ENCODE measurements around the gene HARS1.
"Not testable (repeated sequence)": the region's sequence is repeated elsewhere in the genome, so short reads cannot be mapped to it uniquely, and the experiment has no call there.

- TF ChIP-seq, protein P1, sequence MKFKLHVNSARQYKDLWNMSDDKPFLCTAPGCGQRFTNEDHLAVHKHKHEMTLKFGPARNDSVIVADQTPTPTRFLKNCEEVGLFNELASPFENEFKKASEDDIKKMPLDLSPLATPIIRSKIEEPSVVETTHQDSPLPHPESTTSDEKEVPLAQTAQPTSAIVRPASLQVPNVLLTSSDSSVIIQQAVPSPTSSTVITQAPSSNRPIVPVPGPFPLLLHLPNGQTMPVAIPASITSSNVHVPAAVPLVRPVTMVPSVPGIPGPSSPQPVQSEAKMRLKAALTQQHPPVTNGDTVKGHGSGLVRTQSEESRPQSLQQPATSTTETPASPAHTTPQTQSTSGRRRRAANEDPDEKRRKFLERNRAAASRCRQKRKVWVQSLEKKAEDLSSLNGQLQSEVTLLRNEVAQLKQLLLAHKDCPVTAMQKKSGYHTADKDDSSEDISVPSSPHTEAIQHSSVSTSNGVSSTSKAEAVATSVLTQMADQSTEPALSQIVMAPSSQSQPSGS (CRISPR knock-in tag; IDR thresholded peaks at IDR 0.05; ENCODE audit: borderline replicate concordance, low read depth) = not testable (repeated sequence)
- TF ChIP-seq, protein P2, sequence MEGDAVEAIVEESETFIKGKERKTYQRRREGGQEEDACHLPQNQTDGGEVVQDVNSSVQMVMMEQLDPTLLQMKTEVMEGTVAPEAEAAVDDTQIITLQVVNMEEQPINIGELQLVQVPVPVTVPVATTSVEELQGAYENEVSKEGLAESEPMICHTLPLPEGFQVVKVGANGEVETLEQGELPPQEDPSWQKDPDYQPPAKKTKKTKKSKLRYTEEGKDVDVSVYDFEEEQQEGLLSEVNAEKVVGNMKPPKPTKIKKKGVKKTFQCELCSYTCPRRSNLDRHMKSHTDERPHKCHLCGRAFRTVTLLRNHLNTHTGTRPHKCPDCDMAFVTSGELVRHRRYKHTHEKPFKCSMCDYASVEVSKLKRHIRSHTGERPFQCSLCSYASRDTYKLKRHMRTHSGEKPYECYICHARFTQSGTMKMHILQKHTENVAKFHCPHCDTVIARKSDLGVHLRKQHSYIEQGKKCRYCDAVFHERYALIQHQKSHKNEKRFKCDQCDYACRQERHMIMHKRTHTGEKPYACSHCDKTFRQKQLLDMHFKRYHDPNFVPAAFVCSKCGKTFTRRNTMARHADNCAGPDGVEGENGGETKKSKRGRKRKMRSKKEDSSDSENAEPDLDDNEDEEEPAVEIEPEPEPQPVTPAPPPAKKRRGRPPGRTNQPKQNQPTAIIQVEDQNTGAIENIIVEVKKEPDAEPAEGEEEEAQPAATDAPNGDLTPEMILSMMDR (IDR thresholded peaks at IDR 0.05) = not testable (repeated sequence)
Observed at GRCh38 chr5:140660371-140660770, 30.8 kb downstream of the HARS1 start.
